Esophagus squamous epithelium (tissue), 4 donors: ENCODE data around the gene TRIM69.

ENCODE experiments used
- POLR2A ChIP-seq, 4 donors: fragments of 450-650 bp; IDR thresholded peaks; one replicate each; pipeline ENCODE4 v1.6.1; 2017; ENCODE audit warnings: antibody characterized with exemption in 4 of 4, mild to moderate bottlenecking in 4 of 4, moderate library complexity in 3 of 4
- TF ChIP-seq, protein P1 (sequence below), 6 experiments: fragments of 450-650 bp in 4 of 6; fragments of 200-600 bp in 2 of 6; sonication (generic) in 2 of 6; IDR thresholded peaks; one replicate each; pipeline ENCODE4 v1.5.1; 2016 to 2019; ENCODE audit warnings: antibody characterized with exemption in 6 of 6, mild to moderate bottlenecking in 4 of 6, moderate library complexity in 4 of 6

DNA sequence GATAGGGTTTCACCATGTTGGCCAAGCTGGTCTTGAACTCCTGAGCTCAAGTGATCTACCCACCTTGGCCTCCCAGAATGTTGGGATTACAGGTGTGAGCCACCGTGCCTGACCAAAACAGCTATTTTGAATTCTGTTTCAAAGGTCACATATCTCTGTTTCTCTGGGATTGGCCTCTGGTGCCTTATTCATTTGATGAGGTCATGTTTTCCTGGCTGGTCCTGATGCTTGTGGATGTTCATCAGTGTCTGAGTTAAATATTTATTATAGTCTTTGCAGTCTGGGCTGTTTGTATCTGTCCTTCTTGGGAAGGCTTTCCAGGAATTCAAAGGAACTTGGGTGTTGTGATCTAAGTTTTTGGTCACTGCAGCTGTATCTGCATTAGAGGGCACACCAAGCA, 30.3 kb upstream of the TRIM69 start:
- TF ChIP-seq, protein P1, sequence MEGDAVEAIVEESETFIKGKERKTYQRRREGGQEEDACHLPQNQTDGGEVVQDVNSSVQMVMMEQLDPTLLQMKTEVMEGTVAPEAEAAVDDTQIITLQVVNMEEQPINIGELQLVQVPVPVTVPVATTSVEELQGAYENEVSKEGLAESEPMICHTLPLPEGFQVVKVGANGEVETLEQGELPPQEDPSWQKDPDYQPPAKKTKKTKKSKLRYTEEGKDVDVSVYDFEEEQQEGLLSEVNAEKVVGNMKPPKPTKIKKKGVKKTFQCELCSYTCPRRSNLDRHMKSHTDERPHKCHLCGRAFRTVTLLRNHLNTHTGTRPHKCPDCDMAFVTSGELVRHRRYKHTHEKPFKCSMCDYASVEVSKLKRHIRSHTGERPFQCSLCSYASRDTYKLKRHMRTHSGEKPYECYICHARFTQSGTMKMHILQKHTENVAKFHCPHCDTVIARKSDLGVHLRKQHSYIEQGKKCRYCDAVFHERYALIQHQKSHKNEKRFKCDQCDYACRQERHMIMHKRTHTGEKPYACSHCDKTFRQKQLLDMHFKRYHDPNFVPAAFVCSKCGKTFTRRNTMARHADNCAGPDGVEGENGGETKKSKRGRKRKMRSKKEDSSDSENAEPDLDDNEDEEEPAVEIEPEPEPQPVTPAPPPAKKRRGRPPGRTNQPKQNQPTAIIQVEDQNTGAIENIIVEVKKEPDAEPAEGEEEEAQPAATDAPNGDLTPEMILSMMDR (IDR thresholded peaks at IDR 0.05), result no peak
- no peak for TF ChIP-seq POLR2A (IDR thresholded peaks at IDR 0.05)
